DND-41 (cell line): ENCODE results near the gene ARHGAP15.

Source experiments
- ATAC-seq: fragments of 200-7000 bp; cut with Tn5 transposase; 3 replicates; pipeline ENCODE4 v1.9.1; 2021; ENCODE audit warnings: low read depth; ENCODE audit not compliant: insufficient read depth
- DNase-seq: peaks from one replicate; pipeline ENCODE4 v3.0.0-alpha.2; 2020
- H2AFZ ChIP-seq: 2 replicates; pipeline ENCODE4 v1.6.0; 2012; ENCODE audit warnings: low read depth, low read length
- H3K27ac ChIP-seq: 2 replicates; pipeline ENCODE4 v1.5.1; 2012; ENCODE audit warnings: low read length, inconsistent platforms
- H3K27me3 ChIP-seq: fragments of 200-600 bp; sonication (generic); 2 replicates; pipeline ENCODE4 v1.6.0; 2012; ENCODE audit warnings: low read length, mild to moderate bottlenecking, inconsistent platforms; ENCODE audit not compliant: insufficient read depth, poor library complexity
- H3K36me3 ChIP-seq: 2 replicates; pipeline ENCODE4 v1.5.1; 2012; ENCODE audit warnings: low read length, inconsistent platforms; ENCODE audit not compliant: insufficient read depth
- H3K4me1 ChIP-seq: 2 replicates; pipeline ENCODE4 v1.5.1; 2012; ENCODE audit warnings: mild to moderate bottlenecking, low read length; ENCODE audit not compliant: insufficient read depth
- H3K4me2 ChIP-seq: 2 replicates; pipeline ENCODE4 v1.6.0; 2012; ENCODE audit warnings: mild to moderate bottlenecking, moderate library complexity, low read length, inconsistent platforms; ENCODE audit not compliant: insufficient read depth
- H3K4me3 ChIP-seq, 2 experiments: fragments of 200-600 bp in 1 of 2; shearing (Covaris generic) in 1 of 2; 2 replicates each; pipeline ENCODE4 v1.5.1; 2012 to 2016; ENCODE audit warnings: inconsistent platforms in 2 of 2, low read length in 2 of 2, mild to moderate bottlenecking in 2 of 2, low read depth in 1 of 2, moderate library complexity in 1 of 2
- H3K79me2 ChIP-seq: 2 replicates; pipeline ENCODE4 v1.6.0; 2012; ENCODE audit warnings: low read length, inconsistent platforms; ENCODE audit not compliant: insufficient read depth
- H3K9ac ChIP-seq: 2 replicates; pipeline ENCODE4 v1.6.0; 2012; ENCODE audit warnings: low read depth, mild to moderate bottlenecking, inconsistent platforms, low read length, moderate library complexity
- H3K9me3 ChIP-seq: 2 replicates; pipeline ENCODE4 v1.5.1; 2012; ENCODE audit warnings: low read length, moderate library complexity, mild to moderate bottlenecking, inconsistent platforms; ENCODE audit not compliant: insufficient read depth, severe bottlenecking
- H4K20me1 ChIP-seq: 2 replicates; pipeline ENCODE4 v1.6.0; 2012; ENCODE audit warnings: low read length; ENCODE audit not compliant: insufficient read depth
- EZH2 ChIP-seq: IDR thresholded peaks from 3 replicates; pipeline ENCODE4 v1.6.1; 2012; ENCODE audit warnings: borderline replicate concordance, low read depth, mild to moderate bottlenecking, moderate library complexity, low read length, inconsistent platforms; ENCODE audit not compliant: severe bottlenecking
- TF ChIP-seq, protein P1 (sequence below): IDR thresholded peaks from 2 replicates; pipeline ENCODE4 v1.5.1; 2012; ENCODE audit warnings: borderline replicate concordance, low read length, moderate library complexity, mild to moderate bottlenecking; ENCODE audit not compliant: poor library complexity, severe bottlenecking; ENCODE audit errors: extremely low read depth

The ARHGAP15 gene

DNA sequence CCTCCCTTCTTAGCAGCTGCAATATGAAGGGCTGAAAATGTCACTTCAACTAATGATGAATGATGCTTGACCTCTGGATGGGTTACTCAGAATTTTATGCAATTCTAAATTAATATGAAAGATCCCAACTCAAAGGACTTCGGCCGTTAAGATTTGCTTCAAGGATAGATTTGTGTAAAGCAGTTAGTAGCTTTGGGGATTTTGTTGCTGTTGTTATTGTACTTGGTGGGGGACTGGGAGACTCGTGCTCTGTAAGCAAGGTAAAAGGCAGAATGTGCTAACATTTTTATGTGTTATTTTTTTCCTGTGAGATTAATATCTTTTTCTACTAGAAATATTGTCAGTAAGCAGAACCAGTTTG lies 478.8 kb downstream of the ARHGAP15 start:
- Histone ChIP-seq H3K9me3 (no peaks in the 10 kb centered on the region), H3K79me2 (no peaks in the 10 kb centered on the region), H3K36me3 (peaks cover 23% of the 10 kb centered on the region; the same call in 1 of the 2 replicates), H3K27me3 (no peaks in the 10 kb centered on the region), H2AFZ (no peak overlapping the region), H3K4me2 (no peak overlapping the region), H3K27ac (no peak overlapping the region), H3K4me1 (0 out of 2 replicates have a peak, but pooled peaks cover 6% of the 10 kb centered on the region), H3K9ac (no peak overlapping the region), H3K4me3 (no peak overlapping the region), H4K20me1 (no peaks in the 10 kb centered on the region; the same call in 1 of the 2 replicates)
- TF ChIP-seq EZH2: no peak
- TF ChIP-seq, protein P1, sequence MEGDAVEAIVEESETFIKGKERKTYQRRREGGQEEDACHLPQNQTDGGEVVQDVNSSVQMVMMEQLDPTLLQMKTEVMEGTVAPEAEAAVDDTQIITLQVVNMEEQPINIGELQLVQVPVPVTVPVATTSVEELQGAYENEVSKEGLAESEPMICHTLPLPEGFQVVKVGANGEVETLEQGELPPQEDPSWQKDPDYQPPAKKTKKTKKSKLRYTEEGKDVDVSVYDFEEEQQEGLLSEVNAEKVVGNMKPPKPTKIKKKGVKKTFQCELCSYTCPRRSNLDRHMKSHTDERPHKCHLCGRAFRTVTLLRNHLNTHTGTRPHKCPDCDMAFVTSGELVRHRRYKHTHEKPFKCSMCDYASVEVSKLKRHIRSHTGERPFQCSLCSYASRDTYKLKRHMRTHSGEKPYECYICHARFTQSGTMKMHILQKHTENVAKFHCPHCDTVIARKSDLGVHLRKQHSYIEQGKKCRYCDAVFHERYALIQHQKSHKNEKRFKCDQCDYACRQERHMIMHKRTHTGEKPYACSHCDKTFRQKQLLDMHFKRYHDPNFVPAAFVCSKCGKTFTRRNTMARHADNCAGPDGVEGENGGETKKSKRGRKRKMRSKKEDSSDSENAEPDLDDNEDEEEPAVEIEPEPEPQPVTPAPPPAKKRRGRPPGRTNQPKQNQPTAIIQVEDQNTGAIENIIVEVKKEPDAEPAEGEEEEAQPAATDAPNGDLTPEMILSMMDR: no peak
- no peak for ATAC-seq
- no peak for DNase-seq

- ATAC-seq (peak; percentile 58; the same call in 1 of the 3 replicates), DNase-seq (no peak)
- Histone ChIP-seq H3K36me3 (peaks cover 23% of the 10 kb centered on the region; the same call in 1 of the 2 replicates), H3K4me3 (no peak overlapping the region), H3K79me2 (no peaks in the 10 kb centered on the region), H3K4me1 (0 out of 2 replicates have a peak, but pooled peaks cover 6% of the 10 kb centered on the region), H3K27ac (no peak overlapping the region), H3K9ac (no peak overlapping the region), H2AFZ (no peak overlapping the region), H4K20me1 (no peaks in the 10 kb centered on the region), H3K27me3 (no peaks in the 10 kb centered on the region), H3K4me2 (no peak overlapping the region), H3K9me3 (no peaks in the 10 kb centered on the region)
- no peak for TF ChIP-seq EZH2
- TF ChIP-seq, protein P1: no peak
These were observed 479.5 kb downstream of the ARHGAP15 start for GRCh38 chr2:143608758-143609157.

DNA sequence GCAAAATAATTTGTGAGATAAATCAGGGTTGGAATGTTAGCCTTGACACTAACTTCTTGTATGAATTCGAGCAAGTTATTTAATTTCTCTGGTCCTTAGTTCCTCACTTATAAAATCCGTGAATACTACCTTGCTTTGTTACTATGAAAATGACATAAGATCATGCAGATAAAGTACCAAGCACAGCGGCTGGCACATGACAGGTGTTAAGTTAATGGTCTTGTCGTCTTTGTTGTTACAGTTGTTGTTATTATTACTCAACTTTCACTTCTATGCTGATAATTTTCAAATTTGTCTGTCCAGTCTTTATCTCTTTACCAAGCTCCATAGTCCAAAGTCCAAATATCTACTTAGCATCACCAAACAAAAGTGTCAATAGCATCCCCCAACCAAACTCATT lies 482.1 kb downstream of the ARHGAP15 start:
- H3K4me3 ChIP-seq: no peak overlapping the region
- H2AFZ ChIP-seq: no peak overlapping the region
- H3K4me1 ChIP-seq: 0 out of 2 replicates have a peak, but pooled peaks cover 6% of the 10 kb centered on the region
- peaks cover 27% of the 10 kb centered on the region; the same call in 1 of the 2 replicates for H3K36me3 ChIP-seq
- no peak overlapping the region for H3K9ac ChIP-seq
- H3K27me3 ChIP-seq: no peaks in the 10 kb centered on the region
- H4K20me1 ChIP-seq: no peaks in the 10 kb centered on the region
- H3K9me3 ChIP-seq: no peaks in the 10 kb centered on the region
- H3K27ac ChIP-seq: no peak overlapping the region
- DNase-seq (no peak), ATAC-seq (no peak)
- no peaks in the 10 kb centered on the region for H3K79me2 ChIP-seq
- TF ChIP-seq, protein P1: no peak
- TF ChIP-seq EZH2: no peak
- H3K4me2 ChIP-seq: no peak overlapping the region
